ENCODE results near the gene RGS17.
A peak's percentile ranks its signal among the peaks of the same experiment; 100 is the strongest.

RGS17 gene, protein sequence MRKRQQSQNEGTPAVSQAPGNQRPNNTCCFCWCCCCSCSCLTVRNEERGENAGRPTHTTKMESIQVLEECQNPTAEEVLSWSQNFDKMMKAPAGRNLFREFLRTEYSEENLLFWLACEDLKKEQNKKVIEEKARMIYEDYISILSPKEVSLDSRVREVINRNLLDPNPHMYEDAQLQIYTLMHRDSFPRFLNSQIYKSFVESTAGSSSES

DNA sequence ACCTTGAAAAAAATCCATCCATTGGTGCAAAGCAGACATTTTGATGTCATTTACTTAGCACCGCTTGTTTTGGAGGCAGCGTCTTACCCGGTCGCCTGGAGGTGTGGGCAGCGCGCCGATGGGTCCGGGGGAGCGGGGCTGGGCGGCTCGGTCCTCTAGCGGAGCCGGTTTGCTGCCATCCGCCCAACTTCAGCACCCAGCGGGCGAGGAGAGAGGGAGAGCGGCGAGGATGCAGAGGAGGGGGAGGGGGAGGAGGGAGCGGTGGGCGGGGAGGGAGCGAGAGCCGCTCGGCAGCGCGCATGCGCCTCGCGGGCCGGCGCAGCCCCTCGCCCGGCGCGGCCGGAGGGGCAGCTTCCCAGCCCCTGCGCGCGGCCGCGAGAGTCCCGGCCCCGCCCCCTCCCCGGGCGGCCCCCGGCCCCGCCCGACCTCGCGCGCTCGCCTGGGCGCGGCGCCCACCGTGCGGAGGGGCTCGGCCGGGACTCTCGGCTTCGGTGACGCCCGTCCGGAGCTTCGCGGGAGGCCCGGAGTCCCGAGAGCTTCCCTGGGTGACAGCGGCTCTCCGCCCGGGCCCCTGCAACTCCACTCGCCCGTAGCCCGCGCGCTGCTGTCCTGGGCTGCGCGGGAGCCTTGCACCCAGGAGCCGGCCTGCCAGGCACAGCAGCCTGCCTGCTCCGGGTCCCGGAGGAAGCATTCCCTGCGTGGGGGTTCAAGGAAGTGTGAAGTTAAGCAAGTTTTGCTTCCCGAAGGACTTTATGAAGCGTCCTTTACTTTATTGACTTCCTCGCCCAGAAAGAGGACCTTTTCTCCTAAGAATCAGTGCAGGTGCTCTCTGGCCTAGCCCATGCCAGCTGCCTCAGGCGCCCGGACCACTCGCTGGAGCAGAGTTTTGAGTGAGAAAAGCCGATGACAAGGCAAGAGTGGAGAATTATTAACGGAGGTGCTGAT is at the start of gene RGS17:
Gene RGS17 (minus strand): TSS at position 246 of the 945 bp plus-strand sequence. CDS start 87,264 bp downstream, outside the sequence.
- in situ Hi-C loops (cut with HindIII; ENCODE audit: low pct_ligation_motif_present, low sequenced_read_pairs), result no loop called here
- H3K27ac ChIP-seq, result no peak within 1 kb of the TSS
- peak; percentile 49 for DNase-seq
- no peaks in the 10 kb centered on the region for H3K36me3 ChIP-seq (replicated peaks)
- H3K4me3 ChIP-seq (ENCODE audit: low read depth, low read length), result peak within 1 kb of the TSS; percentile 86
- H3K27me3 ChIP-seq (replicated peaks), result no peaks in the 10 kb centered on the region
- TF ChIP-seq, protein P1, sequence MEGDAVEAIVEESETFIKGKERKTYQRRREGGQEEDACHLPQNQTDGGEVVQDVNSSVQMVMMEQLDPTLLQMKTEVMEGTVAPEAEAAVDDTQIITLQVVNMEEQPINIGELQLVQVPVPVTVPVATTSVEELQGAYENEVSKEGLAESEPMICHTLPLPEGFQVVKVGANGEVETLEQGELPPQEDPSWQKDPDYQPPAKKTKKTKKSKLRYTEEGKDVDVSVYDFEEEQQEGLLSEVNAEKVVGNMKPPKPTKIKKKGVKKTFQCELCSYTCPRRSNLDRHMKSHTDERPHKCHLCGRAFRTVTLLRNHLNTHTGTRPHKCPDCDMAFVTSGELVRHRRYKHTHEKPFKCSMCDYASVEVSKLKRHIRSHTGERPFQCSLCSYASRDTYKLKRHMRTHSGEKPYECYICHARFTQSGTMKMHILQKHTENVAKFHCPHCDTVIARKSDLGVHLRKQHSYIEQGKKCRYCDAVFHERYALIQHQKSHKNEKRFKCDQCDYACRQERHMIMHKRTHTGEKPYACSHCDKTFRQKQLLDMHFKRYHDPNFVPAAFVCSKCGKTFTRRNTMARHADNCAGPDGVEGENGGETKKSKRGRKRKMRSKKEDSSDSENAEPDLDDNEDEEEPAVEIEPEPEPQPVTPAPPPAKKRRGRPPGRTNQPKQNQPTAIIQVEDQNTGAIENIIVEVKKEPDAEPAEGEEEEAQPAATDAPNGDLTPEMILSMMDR (IDR thresholded peaks at IDR 0.05; ENCODE audit: low read depth, low read length, missing control alignments), result no peak

DNA sequence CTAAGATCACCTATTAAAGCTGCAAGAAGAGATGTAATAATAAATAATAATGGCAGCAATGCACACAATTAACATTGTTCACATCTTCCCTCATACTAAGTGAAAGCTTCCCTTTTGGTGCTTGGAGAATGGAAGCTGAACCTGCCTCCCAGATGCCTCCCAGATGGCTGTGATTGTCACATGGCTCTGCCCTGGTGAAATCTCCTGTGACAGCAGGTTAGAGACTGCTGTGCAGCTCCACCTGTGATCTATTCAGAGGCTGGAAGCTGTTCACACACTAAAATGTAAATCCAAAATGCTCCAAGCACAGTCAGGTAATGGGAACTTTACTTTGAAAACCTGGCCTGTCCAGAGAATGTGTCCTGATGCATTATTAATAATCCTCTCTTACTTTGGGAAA is 41.7 kb upstream of the RGS17 start:
- TF ChIP-seq, protein P1 (IDR thresholded peaks at IDR 0.05; ENCODE audit: low read depth, low read length, missing control alignments), result no peak

DNA sequence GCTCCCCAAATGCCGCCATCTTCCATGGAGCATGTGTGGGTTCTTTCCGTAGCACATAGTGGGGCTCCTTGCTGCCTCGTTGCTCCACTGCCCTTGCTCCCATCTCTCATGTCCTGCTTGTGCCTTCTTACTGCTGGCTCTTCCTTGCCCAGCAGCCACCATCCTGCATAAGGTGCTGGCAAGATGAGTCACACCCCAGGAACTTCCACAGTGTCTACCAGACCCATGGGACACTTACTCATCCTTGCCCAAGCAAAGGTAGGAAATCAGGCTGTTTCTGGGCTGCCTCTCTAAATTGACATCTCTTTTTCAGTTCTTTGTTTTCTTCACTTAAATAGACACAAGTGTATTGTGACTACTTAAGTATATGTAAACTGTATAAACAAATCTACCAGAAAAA is 39.4 kb upstream of the RGS17 start:
- TF ChIP-seq, protein P1 (IDR thresholded peaks at IDR 0.05; ENCODE audit: low read depth, low read length, missing control alignments), result no peak
- in situ Hi-C loops (cut with HindIII; ENCODE audit: low pct_ligation_motif_present, low sequenced_read_pairs), result no loop called here
- H3K36me3 ChIP-seq (replicated peaks), result no peaks in the 10 kb centered on the region
- H3K27ac ChIP-seq, result no peak overlapping the region
- no peaks in the 10 kb centered on the region for H3K27me3 ChIP-seq (replicated peaks)
- no peak overlapping the region for H3K4me3 ChIP-seq (ENCODE audit: low read depth, low read length)
- peak; percentile 38 for DNase-seq

More for the DNA sequence above, 41.7 kb upstream of the RGS17 start:
- no peak for DNase-seq
- in situ Hi-C loops (cut with HindIII; ENCODE audit: low pct_ligation_motif_present, low sequenced_read_pairs), result no loop called here
- H3K27me3 ChIP-seq (replicated peaks), result no peaks in the 10 kb centered on the region
- no peaks in the 10 kb centered on the region for H3K36me3 ChIP-seq (replicated peaks)
- no peak overlapping the region for H3K4me3 ChIP-seq (ENCODE audit: low read depth, low read length)
- no peak overlapping the region for H3K27ac ChIP-seq

DNA sequence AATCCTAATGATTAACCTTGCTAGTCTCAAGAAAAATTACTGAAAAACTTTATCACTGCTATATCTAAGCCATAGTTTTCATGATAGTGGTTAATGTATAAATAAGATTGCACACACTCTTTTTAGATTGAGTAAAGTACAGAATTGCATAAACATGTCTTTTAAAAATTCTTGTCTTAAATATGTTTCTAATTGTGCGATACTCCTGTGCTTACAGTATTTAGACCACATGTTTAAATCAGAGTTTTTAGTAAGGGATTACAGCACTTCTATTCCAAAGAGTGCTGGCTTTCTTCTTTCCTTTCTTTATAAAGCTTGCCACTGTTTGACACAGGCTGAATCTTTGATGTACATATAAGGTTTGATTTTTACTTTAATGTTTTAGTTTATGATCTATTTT is 36.8 kb upstream of the RGS17 start:
- H3K27ac ChIP-seq, result peak overlapping the region; percentile 95
- no peaks in the 10 kb centered on the region for H3K36me3 ChIP-seq (replicated peaks)
- TF ChIP-seq, protein P1 (IDR thresholded peaks at IDR 0.05; ENCODE audit: low read depth, low read length, missing control alignments), result no peak
- no peaks in the 10 kb centered on the region for H3K27me3 ChIP-seq (replicated peaks)
- no peak for DNase-seq
- in situ Hi-C loops (cut with HindIII; ENCODE audit: low pct_ligation_motif_present, low sequenced_read_pairs), result no loop called here
- no peak overlapping the region for H3K4me3 ChIP-seq (ENCODE audit: low read depth, low read length)

DNA sequence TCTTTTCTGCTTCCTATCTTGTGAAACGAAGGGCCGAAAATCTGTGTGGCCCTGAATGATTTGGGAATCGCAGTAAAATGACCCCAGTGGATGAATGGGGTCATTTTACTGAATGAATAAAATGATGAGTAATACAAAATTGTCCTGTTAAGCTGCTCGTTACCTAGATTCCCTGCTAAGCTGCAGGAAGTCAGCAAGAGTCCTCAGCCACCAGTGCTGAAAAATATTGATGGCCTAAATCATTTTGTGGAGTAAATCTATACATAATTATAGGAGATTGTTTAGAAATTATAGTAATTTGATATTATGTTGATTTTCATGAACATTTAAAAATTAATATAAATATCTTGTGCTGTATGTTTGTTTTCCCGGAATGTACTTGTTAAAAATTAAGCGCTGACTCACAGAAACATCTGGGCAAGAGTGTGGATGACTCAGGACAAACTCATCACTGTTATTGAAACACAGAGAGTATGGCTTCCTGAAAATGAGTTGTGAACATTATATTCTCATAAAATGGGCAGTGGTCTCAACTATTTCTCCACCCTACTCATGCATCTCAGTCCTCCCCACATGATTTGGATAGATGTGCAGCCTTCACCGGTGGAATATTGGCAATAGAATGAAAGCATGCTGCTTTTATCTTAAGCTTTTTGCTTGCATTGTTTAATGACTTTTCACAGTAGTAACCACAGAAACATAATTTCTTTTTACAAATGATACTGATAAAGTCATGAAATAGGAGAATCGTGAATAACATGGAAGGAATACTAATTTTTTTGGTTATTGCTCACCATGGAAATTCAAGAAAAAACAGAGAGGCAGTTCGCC is 36.2 kb upstream of the RGS17 start:
- peak; percentile 84 for DNase-seq
- no peak overlapping the region for H3K4me3 ChIP-seq (ENCODE audit: low read depth, low read length)
- no peaks in the 10 kb centered on the region for H3K27me3 ChIP-seq (replicated peaks)
- in situ Hi-C loops (cut with HindIII; ENCODE audit: low pct_ligation_motif_present, low sequenced_read_pairs), result no loop called here
- TF ChIP-seq, protein P1 (IDR thresholded peaks at IDR 0.05; ENCODE audit: low read depth, low read length, missing control alignments), result no peak
- no peaks in the 10 kb centered on the region for H3K36me3 ChIP-seq (replicated peaks)
- peak overlapping the region; percentile 95 for H3K27ac ChIP-seq
